Gastrocnemius medialis (tissue), 4 donors: ENCODE measurements around the gene SLC5A2.

Source experiments
- CTCF ChIP-seq, 5 experiments: fragments of 450-650 bp in 3 of 5; fragments of 200-600 bp in 2 of 5; sonication (generic) in 2 of 5; IDR thresholded peaks in 4 of 5; conservative IDR thresholded peaks in 1 of 5; 1 replicate in 4 of 5; 2 replicates in 1 of 5; pipeline ENCODE4 v1.5.1; 2016 to 2019; ENCODE audit warnings: antibody characterized with exemption in 5 of 5, mild to moderate bottlenecking in 3 of 5, moderate library complexity in 3 of 5
- POLR2A ChIP-seq, 2 donors: fragments of 450-650 bp; IDR thresholded peaks; one replicate each; pipeline ENCODE4 v1.6.1; 2017; ENCODE audit warnings: antibody characterized with exemption in 2 of 2, mild to moderate bottlenecking in 2 of 2, moderate library complexity in 2 of 2

GRCh38 chr16:31456988-31457360 is 25.9 kb upstream of the SLC5A2 start:
- TF ChIP-seq POLR2A (IDR thresholded peaks at IDR 0.05) (no peak), CTCF (IDR thresholded peaks at IDR 0.05 in 4 of 5, conservative IDR thresholded peaks at IDR 0.05 in 1 of 5) (no peak)
